Liver (tissue), 9 donors: Measurements from ENCODE around the gene ARMC7. TPM values are rescaled to one million over a fixed set of nuclear protein-coding genes. Genes with fewer than 3 reads are reported as not detected.

Source experiments
- DNase-seq: peaks from one replicate; pipeline ENCODE4 v3.0.0-alpha.2; 2017; ENCODE audit warnings: low spot score
- H3K27ac ChIP-seq, 2 donors: one replicate each; pipeline ENCODE4 v1.7.0; 2013; ENCODE audit warnings: inconsistent platforms in 2 of 2, low read length in 2 of 2, control low read depth in 1 of 2, low read depth in 1 of 2, mild to moderate bottlenecking in 1 of 2
- H3K27me3 ChIP-seq, 4 donors: one replicate each; pipeline versions ENCODE4 v1.6.1 to v1.7.0; 2013; ENCODE audit warnings: low read length in 3 of 4, inconsistent platforms in 1 of 4, mild to moderate bottlenecking in 1 of 4, moderate library complexity in 1 of 4; ENCODE audit not compliant: control insufficient read depth in 4 of 4, insufficient read depth in 4 of 4
- H3K36me3 ChIP-seq, 4 donors: one replicate each; pipeline versions ENCODE4 v1.6.1 to v1.7.0; 2013; ENCODE audit warnings: low read length in 3 of 4, mild to moderate bottlenecking in 3 of 4, low read depth in 1 of 4, moderate library complexity in 1 of 4; ENCODE audit not compliant: control insufficient read depth in 4 of 4, insufficient read depth in 3 of 4
- H3K4me1 ChIP-seq, 4 donors: one replicate each; pipeline versions ENCODE4 v1.6.1 to v1.7.0; 2013; ENCODE audit warnings: low read length in 3 of 4, mild to moderate bottlenecking in 3 of 4, moderate library complexity in 1 of 4; ENCODE audit not compliant: control insufficient read depth in 4 of 4, insufficient read depth in 4 of 4
- H3K4me3 ChIP-seq, 3 donors: one replicate each; pipeline versions ENCODE4 v1.6.1 to v1.7.0; 2013; ENCODE audit warnings: low read length in 3 of 3, control low read depth in 1 of 3, low read depth in 1 of 3, mild to moderate bottlenecking in 1 of 3
- H3K9ac ChIP-seq, 2 donors: one replicate each; pipeline ENCODE4 v1.7.0; 2013; ENCODE audit warnings: low read length in 2 of 2, mild to moderate bottlenecking in 2 of 2, moderate library complexity in 2 of 2, control low read depth in 1 of 2, low read depth in 1 of 2
- H3K9me3 ChIP-seq, 4 donors: one replicate each; pipeline versions ENCODE4 v1.6.1 to v1.7.0; 2013; ENCODE audit warnings: low read length in 3 of 4; ENCODE audit not compliant: control insufficient read depth in 4 of 4
- ATF3 ChIP-seq: IDR thresholded peaks from 2 replicates; pipeline ENCODE4 v1.6.1; 2016; ENCODE audit warnings: antibody characterized with exemption
- CTCF ChIP-seq: fragments of 150-350 bp; IDR thresholded peaks from 2 replicates; pipeline ENCODE4 v1.5.1; 2017; ENCODE audit warnings: improper control_type of control experiment, low read depth, low read length; ENCODE audit not compliant: missing input control
- EGR1 ChIP-seq, 2 donors: IDR thresholded peaks; 2 replicates each; pipeline ENCODE4 v1.6.1; 2016 to 2018; ENCODE audit warnings: antibody characterized with exemption in 2 of 2, low read depth in 2 of 2
- FOXA1 ChIP-seq: IDR thresholded peaks from 2 replicates; pipeline ENCODE4 v1.6.1; 2016; ENCODE audit warnings: antibody characterized with exemption
- FOXA2 ChIP-seq: IDR thresholded peaks from 2 replicates; pipeline ENCODE4 v1.6.1; 2016; ENCODE audit warnings: antibody characterized with exemption
- GABPA ChIP-seq, 2 donors: IDR thresholded peaks in 1 of 2; conservative IDR thresholded peaks in 1 of 2; 2 replicates each; pipeline ENCODE4 v1.6.1; 2016; ENCODE audit warnings: antibody characterized with exemption in 2 of 2, mild to moderate bottlenecking in 1 of 2, moderate library complexity in 1 of 2
- HNF4A ChIP-seq, 2 donors: conservative IDR thresholded peaks; 2 replicates each; pipeline ENCODE4 v1.6.1; 2016; ENCODE audit warnings: antibody characterized with exemption in 2 of 2, mild to moderate bottlenecking in 2 of 2
- HNF4G ChIP-seq: IDR thresholded peaks from 2 replicates; pipeline ENCODE4 v1.6.1; 2016; ENCODE audit warnings: antibody characterized with exemption
- JUND ChIP-seq, 2 donors: IDR thresholded peaks; 2 replicates each; pipeline ENCODE4 v1.6.1; 2016; ENCODE audit warnings: antibody characterized with exemption in 2 of 2
- NR2F2 ChIP-seq: IDR thresholded peaks from 2 replicates; pipeline ENCODE4 v1.6.1; 2016; ENCODE audit warnings: antibody characterized with exemption
- RAD21 ChIP-seq, 2 donors: IDR thresholded peaks; 2 replicates each; pipeline ENCODE4 v1.6.1; 2016; ENCODE audit warnings: antibody characterized with exemption in 2 of 2, mild to moderate bottlenecking in 2 of 2
- REST ChIP-seq: IDR thresholded peaks from 2 replicates; pipeline ENCODE4 v1.6.1; 2016; ENCODE audit warnings: antibody characterized with exemption, mild to moderate bottlenecking
- RXRA ChIP-seq, 2 donors: IDR thresholded peaks; 2 replicates each; pipeline ENCODE4 v1.6.1; 2017 to 2018; ENCODE audit warnings: antibody characterized with exemption in 2 of 2, mild to moderate bottlenecking in 1 of 2
- SP1 ChIP-seq: IDR thresholded peaks from 2 replicates; pipeline ENCODE4 v1.6.1; 2018; ENCODE audit warnings: antibody characterized with exemption, mild to moderate bottlenecking
- YY1 ChIP-seq: IDR thresholded peaks from 2 replicates; pipeline ENCODE4 v1.6.1; 2016; ENCODE audit warnings: antibody characterized with exemption, mild to moderate bottlenecking
- WGBS: extraction: QIAGEN DNeasy Blood & Tissue Kit; methylation state at CpG from one replicate; pipeline ENCODE4 v1.1.7; 2013; 5-methylcytosine and 5-hydroxymethylcytosine counted together
- polyA plus RNA-seq, 2 donors: library from polyadenylated mRNA; stranded (reverse) in 1 of 2; unstranded in 1 of 2; fragments of 200-250 nt in 1 of 2; fragments of >200 nt in 1 of 2; fragmentation: Nextera tagmentation in 1 of 2; extraction: Ambion mirVana in 1 of 2; gene quantifications; one replicate each; pipeline versions ENCODE4 v1.2.1 to v1.2.3, GENCODE V29; 2013 to 2015
- total RNA-seq, 2 donors: library from RNA; depleted of rRNA; stranded (reverse); fragments of >200 nt; gene quantifications; one replicate each; pipeline ENCODE4 v1.2.3, GENCODE V29; 2014
- donor health status: healthy.
- donor health status: healthy.
- donor health status: healthy.
- donor health status: healthy.
- donor health status: healthy.

The ARMC7 gene
- total and polyA plus RNA-seq, 4 donors = 1.7 to 6.6 (median 3.7) TPM

GRCh38 chr17:75064460-75064859 is 45.3 kb upstream of the ARMC7 start:
- no peak overlapping the region for H3K9ac ChIP-seq
- peaks cover 11 to 29% (median 19%) of the 10 kb centered on the region in 4 donors for H3K36me3 ChIP-seq
- H3K4me1 ChIP-seq = peaks cover 0 to 8% (median 4%) of the 10 kb centered on the region in 4 donors
- H3K27ac ChIP-seq = no peak overlapping the region
- WGBS = 92% methylated on average over 8 of the region's 8 CpGs
- H3K27me3 ChIP-seq = no peaks in the 10 kb centered on the region
- H3K9me3 ChIP-seq = no peaks in the 10 kb centered on the region
- DNase-seq = no peak
- TF ChIP-seq RXRA (IDR thresholded peaks at IDR 0.05) (no peak), FOXA2 (no peak), SP1 (no peak), GABPA (IDR thresholded peaks at IDR 0.05 in 1 of 2, conservative IDR thresholded peaks at IDR 0.05 in 1 of 2) (no peak), YY1 (no peak)
- no peak overlapping the region for H3K4me3 ChIP-seq

- Histone ChIP-seq H3K9me3 (no peaks in the 10 kb centered on the region), H3K27me3 (no peaks in the 10 kb centered on the region), H3K36me3 (peaks cover 11 to 29% (median 19%) of the 10 kb centered on the region in 4 donors), H3K4me3 (no peak overlapping the region), H3K27ac (peak overlapping the region; percentile 29 to 31), H3K9ac (no peak overlapping the region), H3K4me1 (peaks cover 0 to 3% (median 1%) of the 10 kb centered on the region in 4 donors)
- WGBS = 96% methylated on average over 18 of the region's 18 CpGs
- TF ChIP-seq RXRA (IDR thresholded peaks at IDR 0.05) (no peak), JUND (IDR thresholded peaks at IDR 0.05) (no peak), FOXA1 (no peak), CTCF (no peak), REST (no peak), EGR1 (IDR thresholded peaks at IDR 0.05; ENCODE audit: low read depth in 2 of 2) (no peak), NR2F2 (no peak), RAD21 (IDR thresholded peaks at IDR 0.05) (no peak), HNF4A (conservative IDR thresholded peaks at IDR 0.05) (no peak), GABPA (IDR thresholded peaks at IDR 0.05 in 1 of 2, conservative IDR thresholded peaks at IDR 0.05 in 1 of 2) (no peak), ATF3 (no peak), HNF4G (no peak)
- no peak for DNase-seq
Observed at GRCh38 chr17:75064867-75065561, 44.8 kb upstream of the ARMC7 start.
